HG03159 (cell line): Measurements from ENCODE around the gene SLC43A1.

Experiments
- ATAC-seq: cut with Tn5 transposase; IDR thresholded peaks from one replicate; pipeline ENCODE4 v1.9.1; 2021; ENCODE audit warnings: mild to moderate bottlenecking, moderate library complexity; ENCODE audit not compliant: unreplicated experiment

SLC43A1 gene

GRCh38 chr11:57529012-57529411 lies 13.5 kb upstream of the SLC43A1 start:
- no peak for ATAC-seq

- no peak for ATAC-seq
Measured at GRCh38 chr11:57527056-57527631, 11.6 kb upstream of the SLC43A1 start.

DNA sequence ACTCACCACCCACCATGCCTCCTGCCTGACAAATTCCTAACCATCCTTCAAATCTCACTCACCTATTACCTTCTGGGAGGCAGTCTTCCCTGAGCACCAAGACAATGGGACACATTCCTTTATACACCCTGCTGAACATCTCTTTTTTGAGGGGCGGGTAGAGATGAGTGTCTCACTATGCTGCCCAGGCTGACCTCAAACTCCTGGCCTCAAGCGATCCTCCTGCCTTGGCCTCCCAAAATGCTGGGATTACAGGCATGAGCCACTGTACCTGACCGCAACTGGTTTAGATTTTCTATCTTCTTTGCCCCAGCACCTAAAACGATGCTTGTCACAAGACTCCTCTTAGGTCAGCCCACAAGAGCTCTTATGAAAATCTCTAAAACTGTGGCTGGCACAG lies 7.9 kb upstream of the SLC43A1 start:
- ATAC-seq, result no peak

GRCh38 chr11:57521116-57521515 lies 5.6 kb upstream of the SLC43A1 start:
- no peak for ATAC-seq

DNA sequence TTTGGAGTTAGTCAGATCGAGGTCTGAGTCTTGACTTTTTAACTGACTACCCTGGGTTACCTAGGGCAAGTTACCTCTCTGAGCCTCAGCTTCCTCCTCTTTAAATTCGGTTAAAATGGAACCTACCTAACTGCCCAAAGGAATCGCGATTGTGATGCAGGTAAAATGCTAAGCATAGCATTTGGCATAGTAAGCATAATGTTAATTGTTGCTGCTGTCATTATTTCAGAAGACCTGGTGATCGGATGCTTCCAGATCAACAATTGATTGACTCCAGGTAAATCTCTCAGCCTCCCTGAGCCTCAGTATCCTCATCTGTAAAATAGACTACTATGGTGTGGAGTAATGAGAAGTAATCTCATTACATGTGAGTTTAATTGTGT lies 550 bp upstream of the SLC43A1 start:
- no peak for ATAC-seq

- ATAC-seq, result peak; percentile 38
Measured at GRCh38 chr11:57514538-57515331, 767 bp downstream of the SLC43A1 start.

DNA sequence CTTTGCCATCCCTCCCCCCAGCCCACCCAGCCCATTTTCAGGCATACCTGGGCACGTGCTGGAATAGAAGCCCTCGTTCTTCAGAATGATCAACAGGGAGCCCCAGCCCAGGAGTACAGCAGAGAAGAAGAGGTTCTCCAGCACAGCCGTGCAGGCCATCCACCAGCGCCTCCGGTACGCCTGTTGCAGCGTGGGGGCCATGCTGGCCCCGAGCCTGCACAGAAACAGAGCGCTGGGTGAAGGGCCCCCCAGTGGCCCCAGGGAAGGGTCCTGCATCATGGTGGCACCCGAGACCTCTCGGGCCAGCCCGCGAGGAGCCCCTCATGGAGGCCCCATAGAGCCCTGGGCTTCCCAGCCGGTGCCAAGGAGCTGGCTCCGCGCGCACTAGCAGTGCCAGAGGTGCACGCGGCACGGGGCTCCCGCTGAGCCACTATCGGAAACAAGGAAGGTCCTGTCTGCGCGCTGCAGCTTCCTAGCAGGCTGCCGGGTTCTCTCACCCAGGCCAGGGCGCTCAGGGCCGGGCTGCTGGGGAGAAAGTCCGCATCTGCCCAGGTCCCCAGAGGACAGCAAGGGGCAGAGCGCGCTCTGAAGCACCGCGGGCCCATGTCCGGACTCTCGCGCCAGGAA lies 1.5 kb downstream of the SLC43A1 start:
- peak; percentile 29 for ATAC-seq

DNA sequence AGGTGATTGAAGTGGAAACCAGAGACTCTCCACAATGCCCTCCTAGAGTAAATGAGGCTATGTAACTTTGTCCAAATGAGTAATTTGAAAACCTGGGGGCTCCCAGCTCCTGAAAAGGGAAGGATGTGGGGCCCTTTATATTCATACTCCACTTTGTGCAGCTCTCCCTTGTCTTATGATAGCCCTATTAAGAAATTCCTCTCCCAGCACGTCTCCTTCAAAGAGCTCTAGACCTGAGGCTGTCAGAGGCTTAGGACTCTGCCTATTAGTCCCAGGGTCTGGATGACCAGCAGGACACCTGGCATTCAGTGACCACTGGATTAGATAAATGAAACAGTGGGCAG lies 2.1 kb downstream of the SLC43A1 start:
- no peak for ATAC-seq

DNA sequence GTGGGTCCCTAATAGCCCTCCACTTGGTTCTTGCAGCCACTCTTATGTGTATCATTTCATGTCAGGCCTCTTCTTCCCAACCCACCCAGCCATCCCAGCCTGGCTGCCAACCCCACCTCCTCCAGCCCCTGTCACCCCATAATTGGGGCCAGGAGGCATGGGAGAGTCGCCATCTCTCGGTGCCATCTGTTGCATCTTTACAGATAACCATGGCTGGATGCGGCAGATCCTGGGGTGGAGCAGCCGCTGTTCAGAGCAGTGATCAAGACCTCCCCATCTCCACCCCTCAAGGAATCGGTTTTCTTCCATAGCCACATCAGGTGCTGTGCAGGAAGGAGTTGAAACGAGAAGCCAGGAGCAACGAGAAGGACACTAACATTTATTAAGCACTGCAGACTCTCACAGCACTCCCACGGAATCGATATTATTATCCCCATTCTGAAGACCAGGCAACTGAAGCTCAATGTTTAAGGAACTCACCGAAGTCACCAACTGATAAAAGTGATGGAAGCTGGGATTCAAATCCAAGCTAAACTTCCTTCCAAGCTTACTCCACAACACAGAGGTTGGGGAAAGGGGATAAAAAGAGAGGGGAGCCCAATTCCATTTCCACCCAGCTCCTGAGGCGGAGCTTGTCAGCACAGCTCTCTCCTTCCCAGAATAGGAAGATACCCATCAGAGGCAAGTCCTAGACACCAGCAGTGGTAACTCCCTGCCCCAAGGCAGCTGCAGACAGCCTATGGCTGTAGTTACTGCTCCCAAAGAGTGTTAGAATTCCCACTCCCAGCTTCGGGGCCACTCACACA lies 2.7 kb downstream of the SLC43A1 start:
- ATAC-seq, result no peak

- no peak for ATAC-seq
Measured at GRCh38 chr11:57511741-57512430, 3.6 kb downstream of the SLC43A1 start.

DNA sequence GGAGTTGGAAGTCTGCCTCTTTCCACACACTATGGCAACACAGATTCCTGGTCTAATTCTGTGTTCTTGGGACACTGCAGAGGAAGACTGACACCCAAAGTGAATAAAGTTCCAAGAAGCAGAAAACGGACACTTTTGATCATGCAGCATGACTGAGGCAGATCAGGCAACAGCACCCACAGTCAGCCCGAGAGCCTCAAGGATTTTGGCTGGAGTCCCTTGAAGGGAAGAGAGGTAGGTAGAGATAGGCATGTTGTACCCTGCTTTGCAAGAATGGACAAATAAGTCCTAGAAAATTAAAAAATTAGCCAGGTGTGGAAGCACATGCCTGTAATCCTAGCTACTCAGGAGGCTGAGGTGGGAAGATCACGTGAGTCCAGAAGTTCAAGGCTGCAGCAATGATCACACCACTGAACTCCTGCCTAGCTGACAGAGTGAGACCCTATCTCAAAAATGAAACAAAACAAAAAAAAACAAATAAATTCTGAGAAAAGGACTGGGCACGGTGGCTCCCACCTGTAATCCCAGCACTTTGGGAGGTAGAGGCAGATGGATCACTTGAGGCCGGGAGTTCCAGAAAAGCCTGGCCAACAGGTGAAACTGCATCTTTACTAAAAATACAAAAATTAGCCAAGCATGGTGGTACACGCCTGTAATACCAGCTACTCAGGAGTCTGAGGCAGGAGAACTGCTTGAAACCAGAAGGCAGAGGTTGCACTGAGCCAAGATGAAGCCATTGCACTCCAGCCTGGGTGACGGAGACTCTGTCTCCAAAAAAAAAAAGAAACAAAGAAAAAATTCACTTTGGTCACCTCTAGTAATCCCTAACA lies 6.9 kb downstream of the SLC43A1 start:
- ATAC-seq, result no peak

- no peak for ATAC-seq
Measured at GRCh38 chr11:57506522-57506921, 9.0 kb downstream of the SLC43A1 start.

GRCh38 chr11:57504511-57504910 lies 11.0 kb downstream of the SLC43A1 start:
- ATAC-seq, result no peak

- ATAC-seq, result no peak
Measured at GRCh38 chr11:57502870-57503269, 12.6 kb downstream of the SLC43A1 start.

- ATAC-seq, result no peak
Measured at GRCh38 chr11:57502376-57502775, 13.1 kb downstream of the SLC43A1 start.

DNA sequence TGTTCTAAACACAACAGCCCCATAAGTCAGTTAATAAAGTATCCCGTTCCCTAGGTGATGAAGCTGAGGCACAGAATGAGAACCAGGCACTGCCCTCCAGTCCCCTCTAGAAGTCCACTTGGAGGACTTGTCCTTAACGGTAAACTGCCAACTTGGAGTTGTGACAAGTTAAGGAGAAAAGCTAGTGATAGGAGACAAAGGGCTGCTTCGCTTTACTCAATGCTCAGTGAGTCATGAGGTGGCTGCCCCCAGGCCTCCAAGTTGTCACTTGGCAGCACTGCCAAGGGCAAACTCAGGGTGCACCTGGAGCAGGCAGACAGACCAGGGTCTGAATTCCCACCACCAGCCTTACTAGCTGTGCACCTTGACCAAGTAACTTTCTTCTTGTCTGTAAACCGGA lies 13.5 kb downstream of the SLC43A1 start:
- no peak for ATAC-seq

- ATAC-seq, result no peak
Measured at GRCh38 chr11:57500926-57501325, 14.6 kb downstream of the SLC43A1 start.

GRCh38 chr11:57500515-57500914 lies 15.0 kb downstream of the SLC43A1 start:
- ATAC-seq, result no peak

DNA sequence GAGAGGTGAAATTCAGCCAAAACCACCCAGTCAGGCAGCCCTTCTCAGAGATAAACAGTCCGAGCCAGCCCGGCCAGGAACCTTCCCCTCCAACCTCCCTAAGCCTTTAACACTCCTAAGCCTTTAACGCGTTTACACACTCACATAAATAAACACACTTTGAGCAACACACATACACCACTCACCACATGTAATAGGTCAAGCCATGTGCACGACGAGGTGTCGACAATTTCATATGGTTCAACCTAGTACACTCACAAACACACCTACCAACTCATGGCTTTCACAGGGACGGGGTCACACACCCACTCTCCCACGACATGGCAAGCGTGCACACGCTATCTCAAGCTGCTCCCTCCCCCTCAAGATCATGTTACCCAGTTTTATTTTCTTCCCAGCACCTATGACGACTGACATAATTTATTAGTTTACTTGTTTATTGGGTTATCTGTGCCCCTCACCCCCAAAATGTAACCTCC lies 15.5 kb downstream of the SLC43A1 start:
- ATAC-seq, result no peak

DNA sequence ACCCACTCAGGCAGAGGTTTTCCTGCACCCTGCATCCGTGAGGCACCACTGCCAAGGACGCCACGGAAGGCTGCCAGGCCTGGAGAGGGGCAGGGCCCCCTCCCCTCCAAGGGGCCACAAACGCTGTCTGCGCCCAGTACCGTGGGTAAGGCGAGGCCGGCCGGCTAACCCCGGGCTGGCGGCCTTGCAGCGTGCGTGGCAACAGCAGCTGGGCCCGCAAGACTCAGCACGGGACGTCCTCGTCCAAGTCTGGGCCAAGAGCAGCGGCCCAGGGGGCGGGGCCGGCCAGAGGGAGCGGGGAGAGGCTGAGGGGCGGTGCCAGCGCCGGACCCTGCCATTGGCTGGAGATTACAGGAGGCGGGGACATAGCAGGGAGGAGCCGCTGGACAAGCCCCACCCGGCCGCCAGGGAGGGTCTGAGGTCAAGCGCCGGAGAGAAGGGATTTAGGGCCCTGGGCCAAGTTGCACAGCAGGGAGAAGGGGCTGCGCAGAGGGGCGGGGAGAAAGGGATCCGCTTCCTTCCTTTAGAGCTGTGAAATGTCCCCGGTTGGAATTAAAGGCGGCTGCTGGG lies 16.0 kb downstream of the SLC43A1 start:
- ATAC-seq, result peak; percentile 99
